ENCODE data around the gene PMPCA.
A peak's percentile ranks its signal among the peaks of the same experiment; 100 is the strongest.

Gene PMPCA

GRCh38 chr9:136372006-136372405, 38.5 kb upstream of the PMPCA start:
- TF ChIP-seq ZNF266 (tag by site-specific recombination; IDR thresholded peaks at IDR 0.05; ENCODE audit: low read depth) (no peak), ZNF624 (tag by site-specific recombination; IDR thresholded peaks at IDR 0.05) (no peak), ZFP69B (tag by site-specific recombination; IDR thresholded peaks at IDR 0.05) (no peak), HIC1 (tag by site-specific recombination; IDR thresholded peaks at IDR 0.05) (no peak), ZFP3 (tag by site-specific recombination; IDR thresholded peaks at IDR 0.05; ENCODE audit: low read depth) (no peak), ZNF335 (tag by site-specific recombination; conservative IDR thresholded peaks at IDR 0.05) (no peak)
- no peaks in the 10 kb centered on the region for H3K4me1 ChIP-seq (ENCODE audit: control insufficient read depth, insufficient read depth, low read length)
- CTCF ChIA-PET, result interaction anchor here (0.5 to 1.5 kb wide), 3 partner anchors 9 to 26 kb away, joined by 3 to 6 read pairs (median 5); partner anchors contain the start of gene DNLZ

GRCh38 chr9:136372561-136373299, 37.7 kb upstream of the PMPCA start:
- TF ChIP-seq ZNF658 (tag by site-specific recombination; IDR thresholded peaks at IDR 0.05), result no peak
- peak; percentile 47 for TF ChIP-seq ZIC2 (tag by site-specific recombination; IDR thresholded peaks at IDR 0.05)
- TF ChIP-seq ZBTB26 (tag by site-specific recombination; optimal IDR thresholded peaks at IDR 0.05), result peak; percentile 0
- TF ChIP-seq GLIS2 (tag by site-specific recombination; IDR thresholded peaks at IDR 0.05), result peak; percentile 65
- peak; percentile 84; the same call in 1 of the 2 replicates for TF ChIP-seq ZNF10 (tag by site-specific recombination; IDR thresholded peaks at IDR 0.05)
- no peak for TF ChIP-seq ZNF501 (tag by site-specific recombination; IDR thresholded peaks at IDR 0.05)
- TF ChIP-seq ZNF121 (tag by site-specific recombination; IDR thresholded peaks at IDR 0.05), result peak; percentile 96
- peak; percentile 21; the same call in 1 of the 2 replicates for TF ChIP-seq HIC1 (tag by site-specific recombination; IDR thresholded peaks at IDR 0.05)
- TF ChIP-seq ZNF335 (tag by site-specific recombination; conservative IDR thresholded peaks at IDR 0.05), result peak; percentile 41; the same call in 1 of the 2 replicates
- TF ChIP-seq PATZ1 (tag by site-specific recombination; IDR thresholded peaks at IDR 0.05), result peak; percentile 47
- TF ChIP-seq ZNF341 (tag by site-specific recombination; IDR thresholded peaks at IDR 0.05; ENCODE audit: low read depth), result peak; percentile 76
- TF ChIP-seq ZNF394 (tag by site-specific recombination; IDR thresholded peaks at IDR 0.05; ENCODE audit: borderline replicate concordance), result no peak
- TF ChIP-seq KLF1 (tag by site-specific recombination; IDR thresholded peaks at IDR 0.05), result 0 out of 2 replicates have a peak, but pooled peaks have one; percentile 9
- POLR2A ChIA-PET, result interaction anchor here (0.6 to 2.7 kb wide), 2 partner anchors 9 to 13 kb away, joined by 4 to 20 read pairs; partner anchors contain the start of gene DNLZ
- Histone ChIP-seq H3K27ac (ENCODE audit: extremely low read depth, low read depth, low read length) (no peak overlapping the region), H3K4me3 (ENCODE audit: low read depth, low read length) (no peak overlapping the region), H3K36me3 (ENCODE audit: control insufficient read depth in 2 of 2, insufficient read depth in 1 of 2, low read length in 2 of 2) (peaks cover 0 to 34% of the 10 kb centered on the region in 2 experiments; a peak in 1 of 3 replicates), H3K9me3 (ENCODE audit: control insufficient read depth, insufficient read depth, low read depth, low read length) (no peaks in the 10 kb centered on the region), H3K4me1 (ENCODE audit: control insufficient read depth, insufficient read depth, low read length) (no peaks in the 10 kb centered on the region)
- CTCF ChIA-PET, result interaction anchor here (0.6 to 2.0 kb wide), 4 partner anchors 10 to 59 kb away, joined by 3 to 10 read pairs (median 6); partner anchors contain the start of gene DNLZ

More at GRCh38 chr9:136372006-136372405, 38.5 kb upstream of the PMPCA start:
- H3K27ac ChIP-seq (ENCODE audit: extremely low read depth, low read depth, low read length), result no peak overlapping the region
- no peaks in the 10 kb centered on the region for H3K9me3 ChIP-seq (ENCODE audit: control insufficient read depth, insufficient read depth, low read depth, low read length)
- POLR2A ChIA-PET, result interaction anchor here (2.7 kb wide), 1 partner anchor 9 kb away, joined by 20 read pairs; the partner anchor contains the start of gene DNLZ
- no peak overlapping the region for H3K4me3 ChIP-seq (ENCODE audit: low read depth, low read length)
- H3K36me3 ChIP-seq (ENCODE audit: control insufficient read depth in 2 of 2, insufficient read depth in 1 of 2, low read length in 2 of 2), result peaks cover 0 to 27% of the 10 kb centered on the region in 2 experiments; a peak in 1 of 3 replicates
